ENCODE measurements around the gene WWTR1.

WWTR1 gene

GRCh38 chr3:149635396-149635795 is 22.4 kb downstream of the WWTR1 start:
- H3K4me3 ChIP-seq (ENCODE audit: low read depth, low read length): no peak overlapping the region
- no peak for TF ChIP-seq CTCF (IDR thresholded peaks at IDR 0.05; ENCODE audit: low read depth, low read length)

- no peak overlapping the region for H3K4me3 ChIP-seq (ENCODE audit: low read depth, low read length)
- TF ChIP-seq CTCF (IDR thresholded peaks at IDR 0.05; ENCODE audit: low read depth, low read length): no peak
These were observed 23.3 kb downstream of the WWTR1 start for GRCh38 chr3:149634573-149634972.

- no peak overlapping the region for H3K4me3 ChIP-seq (ENCODE audit: low read depth, low read length)
- TF ChIP-seq CTCF (IDR thresholded peaks at IDR 0.05; ENCODE audit: low read depth, low read length): no peak
These were observed 23.8 kb downstream of the WWTR1 start for GRCh38 chr3:149634072-149634471.

GRCh38 chr3:149632225-149632624 is 25.6 kb downstream of the WWTR1 start:
- no peak overlapping the region for H3K4me3 ChIP-seq (ENCODE audit: low read depth, low read length)
- TF ChIP-seq CTCF (IDR thresholded peaks at IDR 0.05; ENCODE audit: low read depth, low read length): no peak

GRCh38 chr3:149630806-149631205 is 27.0 kb downstream of the WWTR1 start:
- TF ChIP-seq CTCF (IDR thresholded peaks at IDR 0.05; ENCODE audit: low read depth, low read length): no peak
- H3K4me3 ChIP-seq (ENCODE audit: low read depth, low read length): no peak overlapping the region

GRCh38 chr3:149628957-149629670 is 28.7 kb downstream of the WWTR1 start:
- no peak for TF ChIP-seq CTCF (IDR thresholded peaks at IDR 0.05; ENCODE audit: low read depth, low read length)
- H3K4me3 ChIP-seq (ENCODE audit: low read depth, low read length): no peak overlapping the region

- no peak for TF ChIP-seq CTCF (IDR thresholded peaks at IDR 0.05; ENCODE audit: low read depth, low read length)
- H3K4me3 ChIP-seq (ENCODE audit: low read depth, low read length): no peak overlapping the region
These were observed 31.2 kb downstream of the WWTR1 start for GRCh38 chr3:149626671-149627070.

Data from WI38 (cell line).